Sigmoid colon (tissue), 7 donors: ENCODE measurements around the gene GPSM3. TPM values are rescaled to one million over a fixed set of nuclear protein-coding genes. Genes with fewer than 3 reads are reported as not detected.
A peak's percentile ranks its signal among the peaks of the same experiment; 100 is the strongest.
"Not testable (repeated sequence)": the region's sequence is repeated elsewhere in the genome, so short reads cannot be mapped to it uniquely, and the experiment has no call there.

Experiments used
- DNase-seq: peaks from one replicate; pipeline ENCODE4 v3.0.0-alpha.2; 2019
- H3K27ac ChIP-seq, 4 donors: fragments of 200-600 bp; sonication (generic); one replicate each; pipeline ENCODE4 v1.5.1; 2016 to 2019; ENCODE audit warnings: mild to moderate bottlenecking in 1 of 4
- H3K27me3 ChIP-seq, 3 donors: fragments of 200-600 bp; sonication (generic); one replicate each; pipeline ENCODE4 v1.5.1; 2019; ENCODE audit warnings: mild to moderate bottlenecking in 1 of 3
- H3K36me3 ChIP-seq, 4 donors: fragments of 200-600 bp; sonication (generic); one replicate each; pipeline ENCODE4 v1.5.1; 2016 to 2019
- H3K4me1 ChIP-seq, 4 donors: fragments of 200-600 bp; sonication (generic); one replicate each; pipeline ENCODE4 v1.5.1; 2017 to 2019
- H3K4me3 ChIP-seq, 4 donors: fragments of 200-600 bp; sonication (generic); one replicate each; pipeline ENCODE4 v1.5.1; 2017 to 2019; ENCODE audit warnings: mild to moderate bottlenecking in 2 of 4, moderate library complexity in 1 of 4
- H3K9me3 ChIP-seq, 4 donors: fragments of 200-600 bp in 3 of 4; sonication (generic) in 3 of 4; one replicate each; pipeline versions ENCODE4 v1.5.1 to v1.6.1; 2013 to 2019
- CTCF ChIP-seq, 4 experiments: fragments of 450-650 bp in 3 of 4; fragments of 200-600 bp in 1 of 4; IDR thresholded peaks; one replicate each; pipeline ENCODE4 v1.5.1; 2016 to 2019; ENCODE audit warnings: antibody characterized with exemption in 4 of 4, mild to moderate bottlenecking in 3 of 4, moderate library complexity in 2 of 4
- EP300 ChIP-seq, 4 donors: sonication (generic); formaldehyde crosslinking; IDR thresholded peaks; one replicate each; pipeline ENCODE4 v1.6.1; 2017; ENCODE audit warnings: antibody characterized with exemption in 4 of 4
- POLR2A ChIP-seq, 2 donors: fragments of 450-650 bp; IDR thresholded peaks; one replicate each; pipeline ENCODE4 v1.6.1; 2016; ENCODE audit warnings: antibody characterized with exemption in 2 of 2, mild to moderate bottlenecking in 2 of 2, moderate library complexity in 2 of 2
- POLR2AphosphoS5 ChIP-seq, 4 donors: sonication (generic); formaldehyde crosslinking; IDR thresholded peaks; one replicate each; pipeline ENCODE4 v1.6.1; 2017; ENCODE audit warnings: antibody characterized with exemption in 4 of 4
- WGBS, 2 donors: extraction: QIAGEN DNeasy Blood & Tissue Kit; methylation state at CpG; one replicate each; pipeline ENCODE4 v1.1.7; 2013; 5-methylcytosine and 5-hydroxymethylcytosine counted together
- intact Hi-C: fragments of 100-400 bp; cut with DNase I; formaldehyde crosslinking; loops from one replicate; pipeline ENCODE4 v1.15.1; 2023
- polyA plus RNA-seq, 3 donors: library from polyadenylated mRNA; stranded (reverse); fragments of 200-250 nt; gene quantifications; one replicate each; pipeline ENCODE4 v1.2.3, GENCODE V29; 2013
- total RNA-seq, 4 donors: library from RNA; depleted of rRNA; stranded (reverse); fragments of >200 nt; gene quantifications; one replicate each; pipeline ENCODE4 v1.1.0, GENCODE V29; 2016
- donor health status: healthy with polysubstance abuse.
- donor health status: Bipolar disorder and iron deficiency.
- donor health status: healthy.

The GPSM3 gene
- total and polyA plus RNA-seq, 7 donors, result 5.0 to 56.2 (median 13.3) TPM

- DNase-seq, result peak; percentile 36
- no peaks in the 10 kb centered on the region for H3K9me3 ChIP-seq
- H3K4me3 ChIP-seq, result no peak overlapping the region
- no peaks in the 10 kb centered on the region for H3K4me1 ChIP-seq
- intact Hi-C loops, result no loop called here
- WGBS, 2 donors, result 82 to 84% methylated on average over 12 of the region's 12 CpGs
- TF ChIP-seq EP300 (IDR thresholded peaks at IDR 0.05) (no peak), CTCF (IDR thresholded peaks at IDR 0.05) (no peak), POLR2A (IDR thresholded peaks at IDR 0.05) (no peak), POLR2AphosphoS5 (IDR thresholded peaks at IDR 0.05) (no peak)
- no peaks in the 10 kb centered on the region for H3K27me3 ChIP-seq
- no peak overlapping the region for H3K27ac ChIP-seq
- no peaks in the 10 kb centered on the region for H3K36me3 ChIP-seq
Measured at GRCh38 chr6:32212076-32212760, 19.8 kb upstream of the GPSM3 start.

- intact Hi-C loops, H3K36me3 ChIP-seq, H3K4me3 ChIP-seq, H3K27ac ChIP-seq, H3K4me1 ChIP-seq, H3K27me3 ChIP-seq, H3K9me3 ChIP-seq, DNase-seq: not testable (repeated sequence)
- WGBS, 2 donors, result 87 to 88% methylated on average over 4 of the region's 4 CpGs
Measured at GRCh38 chr6:32211432-32211831, 19.0 kb upstream of the GPSM3 start.

- WGBS, 2 donors, result 79 to 86% methylated on average over 5 of the region's 5 CpGs
- intact Hi-C loops, result no loop called here
- Histone ChIP-seq H3K9me3 (no peaks in the 10 kb centered on the region), H3K27ac (no peak overlapping the region), H3K4me3 (no peak overlapping the region), H3K4me1 (no peaks in the 10 kb centered on the region), H3K27me3 (no peaks in the 10 kb centered on the region), H3K36me3 (no peaks in the 10 kb centered on the region)
- TF ChIP-seq POLR2A (IDR thresholded peaks at IDR 0.05) (no peak), CTCF (IDR thresholded peaks at IDR 0.05) (no peak), EP300 (IDR thresholded peaks at IDR 0.05) (no peak), POLR2AphosphoS5 (IDR thresholded peaks at IDR 0.05) (no peak)
- peak; percentile 24 for DNase-seq
Measured at GRCh38 chr6:32210191-32210601, 17.8 kb upstream of the GPSM3 start.

- Histone ChIP-seq H3K4me3 (no peak overlapping the region), H3K9me3 (no peaks in the 10 kb centered on the region), H3K27ac (no peak overlapping the region), H3K27me3 (no peaks in the 10 kb centered on the region), H3K4me1 (no peaks in the 10 kb centered on the region), H3K36me3 (no peaks in the 10 kb centered on the region)
- 74 to 85% methylated on average over 1 of the region's 1 CpG for WGBS, 2 donors
- TF ChIP-seq EP300 (IDR thresholded peaks at IDR 0.05), result no peak
- no peak for TF ChIP-seq POLR2AphosphoS5 (IDR thresholded peaks at IDR 0.05)
- no peak for TF ChIP-seq POLR2A (IDR thresholded peaks at IDR 0.05)
- TF ChIP-seq CTCF (IDR thresholded peaks at IDR 0.05), result no peak
- intact Hi-C loops, result no loop called here
- DNase-seq, result no peak
Measured at GRCh38 chr6:32208996-32209395, 16.6 kb upstream of the GPSM3 start.

GRCh38 chr6:32204268-32204715 is 11.8 kb upstream of the GPSM3 start:
- TF ChIP-seq CTCF (IDR thresholded peaks at IDR 0.05) (no peak), POLR2A (IDR thresholded peaks at IDR 0.05) (no peak), EP300 (IDR thresholded peaks at IDR 0.05) (no peak), POLR2AphosphoS5 (IDR thresholded peaks at IDR 0.05) (no peak)
- Histone ChIP-seq H3K27ac (no peak overlapping the region), H3K4me1 (no peaks in the 10 kb centered on the region), H3K36me3 (no peaks in the 10 kb centered on the region), H3K4me3 (no peak overlapping the region), H3K9me3 (no peaks in the 10 kb centered on the region), H3K27me3 (peaks cover 0 to 6% (median 0%) of the 10 kb centered on the region in 3 donors)
- DNase-seq, result no peak
- intact Hi-C loops, result no loop called here
- 89 to 94% methylated on average over 3 of the region's 3 CpGs for WGBS, 2 donors
